Amygdala (tissue), 56 donors: ENCODE results near the gene C19orf53.
A peak's percentile ranks its signal among the peaks of the same experiment; 100 is the strongest.

Experiments used
- DNase-seq, 56 donors: peaks; one replicate each; lab custom pipeline; 2025; lab: John Stamatoyannopoulos, UW

Gene C19orf53

DNA sequence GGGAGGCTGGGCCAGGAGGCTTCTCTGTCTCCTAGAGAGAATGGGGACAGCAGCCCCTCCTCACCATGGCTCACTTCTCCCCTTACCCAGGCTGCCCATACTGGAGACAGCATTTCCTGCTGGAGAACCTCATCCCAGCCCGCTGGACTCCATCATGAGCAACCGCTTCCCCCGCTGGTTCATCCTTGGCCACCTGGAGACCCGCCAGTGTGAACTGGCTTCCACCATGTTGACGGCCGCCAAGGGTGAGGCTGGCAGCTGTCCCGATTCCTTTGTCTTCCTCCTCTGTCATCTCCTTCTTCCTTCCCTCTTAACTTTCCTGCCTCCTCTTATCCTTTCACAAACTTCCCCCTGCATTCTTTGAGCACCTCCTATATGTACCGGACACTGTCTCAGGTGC, 49.0 kb downstream of the C19orf53 start:
- DNase-seq, result peak in 1 of 56 donors; percentile 9

DNA sequence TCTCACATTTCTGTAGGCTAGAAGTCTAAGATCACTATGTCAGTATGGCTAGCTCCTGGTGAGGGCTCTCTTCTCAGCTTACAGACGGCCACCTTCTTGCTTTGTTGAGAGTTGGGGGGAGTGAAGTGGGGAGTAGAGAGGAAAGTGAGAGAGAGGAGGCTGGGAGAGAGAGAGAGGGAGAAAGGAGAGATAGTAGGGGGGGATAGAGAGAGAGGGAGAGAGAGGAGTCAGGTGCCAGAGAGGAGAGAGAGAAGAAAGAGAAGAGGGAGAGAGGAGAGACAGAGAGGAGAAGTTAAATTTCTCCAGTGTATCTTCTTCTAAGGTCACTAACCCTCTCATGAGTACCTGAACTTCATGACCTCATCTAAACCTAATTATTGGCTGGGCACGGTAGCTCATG, 49.6 kb downstream of the C19orf53 start:
- DNase-seq, result no peak

GRCh38 chr19:13824703-13825102, 50.4 kb downstream of the C19orf53 start:
- DNase-seq, result no peak

- no peak for DNase-seq
Measured at GRCh38 chr19:13825489-13826441, 51.5 kb downstream of the C19orf53 start.

GRCh38 chr19:13826652-13827235, 52.5 kb downstream of the C19orf53 start:
- no peak for DNase-seq

GRCh38 chr19:13827656-13828055, 53.4 kb downstream of the C19orf53 start:
- no peak for DNase-seq
